SIG-M5 treated with dmso at 0.1 percent for 504 hours (cell line): ENCODE results near the gene FAM53C.
"Not testable (repeated sequence)": the region's sequence is repeated elsewhere in the genome, so short reads cannot be mapped to it uniquely, and the experiment has no call there.

ENCODE experiments used
- DNase-seq: peaks from one replicate; lab custom pipeline; 2025; ENCODE audit not compliant: unreplicated experiment; lab: John Stamatoyannopoulos, UW

The FAM53C gene

DNA sequence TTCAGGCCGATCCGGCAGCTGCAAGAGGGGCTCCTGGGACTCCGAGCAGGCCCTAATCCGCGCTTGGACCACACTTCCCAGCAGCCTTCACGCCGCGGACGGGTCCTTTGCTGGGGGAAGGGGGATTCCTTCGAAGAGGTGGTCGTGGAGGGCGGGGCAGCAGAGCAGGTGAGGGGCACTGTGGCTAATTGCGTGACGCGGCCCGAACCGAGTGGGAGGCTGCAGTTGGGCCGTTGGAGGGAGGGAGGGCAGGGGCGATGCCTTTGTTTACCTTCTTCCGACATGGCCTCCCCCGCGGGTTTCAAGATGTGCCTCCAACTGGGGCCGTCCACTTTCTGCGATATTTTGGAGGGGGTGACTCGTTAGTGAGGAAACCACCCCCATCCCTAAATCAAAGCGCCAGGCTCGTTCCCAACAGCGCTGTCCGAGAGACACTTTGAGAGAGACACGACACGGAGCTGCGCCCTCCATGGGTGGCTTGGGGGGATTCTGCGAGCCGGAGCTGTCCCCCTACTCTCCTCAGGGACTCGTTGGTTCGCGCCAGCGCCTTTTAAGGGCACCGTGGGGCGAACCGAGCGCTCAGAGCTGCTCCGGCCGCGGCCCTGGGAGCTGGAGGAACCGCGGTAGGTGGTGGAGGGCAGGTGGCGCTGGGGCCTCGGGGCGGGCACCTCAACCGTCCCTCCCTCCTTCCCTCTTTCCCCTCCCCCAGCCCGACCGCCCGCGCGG, at the start of gene FAM53C:
Gene FAM53C (plus strand): TSS at position 582 of the 726 bp plus-strand sequence. CDS start 3,070 bp downstream, outside the sequence.
- peak; percentile 92 for DNase-seq

DNA sequence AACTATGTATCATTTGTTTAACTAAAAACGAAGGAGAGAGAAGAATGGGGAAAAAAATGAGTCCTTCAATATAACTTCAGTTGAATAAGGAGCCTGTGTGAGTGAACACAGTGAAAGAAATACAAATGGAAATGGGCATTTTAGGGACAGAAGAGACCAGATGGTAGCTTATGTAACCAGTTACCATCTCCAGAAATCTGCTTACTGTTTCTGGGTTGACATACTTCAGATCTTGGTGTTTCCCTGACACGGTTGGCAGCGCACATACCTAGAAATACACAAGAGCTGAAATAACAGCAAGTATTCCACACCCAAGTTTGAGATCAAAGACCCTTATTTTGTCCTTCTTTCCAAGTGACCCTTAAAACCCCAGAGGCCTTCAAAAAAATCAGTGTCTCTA, 48.8 kb upstream of the FAM53C start:
- no peak for DNase-seq

DNA sequence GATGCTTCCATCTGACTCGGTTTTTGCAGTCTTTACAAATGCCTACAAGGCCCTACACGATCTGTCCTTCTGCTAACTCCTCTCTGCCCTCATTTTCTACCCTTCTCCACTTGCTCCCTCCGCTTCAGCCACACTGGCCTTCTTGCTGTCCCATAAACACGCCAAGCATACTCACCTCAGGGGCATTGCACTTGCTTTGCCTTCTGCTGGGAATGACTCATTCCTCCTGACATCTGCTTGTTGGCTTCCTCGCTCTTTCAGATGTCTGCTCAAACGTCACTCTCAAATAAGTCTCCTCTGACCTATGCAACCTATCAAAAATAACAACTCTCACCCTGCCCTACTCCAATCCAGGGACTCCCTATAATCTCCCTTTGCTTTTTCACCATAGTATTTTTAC, 34.7 kb upstream of the FAM53C start:
- DNase-seq: no peak

DNA sequence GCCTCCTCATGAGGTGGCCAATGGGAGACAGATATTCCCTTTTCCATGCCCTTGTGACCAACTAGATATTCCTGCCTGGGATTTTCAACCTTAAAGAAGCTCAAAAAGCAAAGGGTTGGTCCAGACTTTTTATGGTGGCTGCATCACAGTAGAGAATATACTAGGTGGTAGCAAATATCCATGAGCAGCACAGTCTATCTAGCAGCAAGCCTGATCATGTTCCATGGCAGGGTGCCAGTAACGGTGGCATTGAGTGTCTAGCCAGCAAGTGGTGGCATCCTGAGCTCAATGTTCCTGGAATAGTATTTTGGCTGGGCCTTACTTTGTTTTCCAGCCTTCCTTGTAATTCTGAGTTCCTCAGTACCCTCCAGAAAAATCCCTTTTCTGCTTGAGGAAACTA, 32.3 kb upstream of the FAM53C start:
- DNase-seq: no peak

DNA sequence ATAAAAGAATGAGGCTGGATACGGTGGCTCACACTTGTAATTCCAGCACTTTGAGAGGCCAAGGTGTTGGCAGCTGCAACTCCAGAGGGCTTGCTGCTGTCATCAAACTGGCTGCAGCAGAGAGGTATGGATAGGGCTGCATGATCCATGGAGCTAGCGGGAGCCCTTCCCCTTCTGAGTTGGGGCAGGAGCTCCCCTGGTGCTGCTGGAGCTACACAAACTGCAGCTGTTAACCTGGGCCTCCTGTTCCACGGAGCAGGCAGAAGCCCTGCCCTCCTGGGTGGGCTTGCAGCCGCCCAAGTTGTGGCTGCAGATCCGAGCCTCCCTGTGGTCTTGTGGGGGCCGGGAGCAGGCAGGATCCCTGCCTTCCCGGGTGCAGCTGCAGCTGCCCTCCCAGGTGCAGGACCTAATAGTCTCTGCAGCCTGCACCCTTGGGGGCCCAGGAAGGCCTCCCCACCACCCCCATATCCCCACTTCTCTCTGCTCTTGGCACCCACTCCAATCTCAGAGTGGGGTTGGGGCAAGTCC, 22.3 kb upstream of the FAM53C start:
- DNase-seq: no peak

DNA sequence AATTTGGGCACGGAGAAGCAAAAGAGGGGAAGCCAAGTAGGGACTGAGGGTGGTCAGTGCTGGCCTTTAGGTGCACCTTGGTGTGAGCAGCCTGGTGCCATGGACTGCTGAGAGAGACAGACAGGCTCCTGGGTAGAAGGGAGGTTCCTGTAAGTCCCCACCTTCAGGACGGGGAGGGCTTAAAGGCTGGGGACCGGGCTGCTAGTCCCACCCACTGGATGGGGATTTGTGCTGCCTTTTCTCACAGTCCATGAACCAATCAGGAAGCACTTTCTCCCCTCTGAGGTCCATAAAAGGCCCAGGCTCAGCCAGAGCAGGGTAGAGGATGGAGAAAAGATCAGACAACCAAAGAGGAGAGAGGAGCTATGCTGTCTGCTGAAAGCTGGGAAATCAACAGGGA, 21.7 kb upstream of the FAM53C start:
- no peak for DNase-seq

DNA sequence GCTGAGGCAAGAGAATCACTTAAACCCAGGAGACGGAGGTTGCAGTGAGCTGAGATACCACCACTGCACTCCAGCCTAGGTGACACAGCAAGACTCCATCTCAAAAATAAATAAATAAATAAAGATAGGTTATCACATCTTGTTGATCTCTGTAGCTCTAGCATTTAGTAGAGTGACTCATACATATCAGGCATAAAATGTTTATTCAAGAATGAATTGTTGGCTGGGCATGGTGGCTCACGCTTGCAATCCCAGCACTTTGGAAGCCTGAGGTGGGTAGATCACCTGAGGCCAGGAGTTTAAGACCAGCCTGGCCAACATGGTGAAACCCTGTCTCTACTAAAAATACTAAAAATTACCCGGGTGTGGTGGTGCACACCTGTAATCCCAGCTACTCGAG, 19.9 kb upstream of the FAM53C start:
- not testable (repeated sequence) for DNase-seq

DNA sequence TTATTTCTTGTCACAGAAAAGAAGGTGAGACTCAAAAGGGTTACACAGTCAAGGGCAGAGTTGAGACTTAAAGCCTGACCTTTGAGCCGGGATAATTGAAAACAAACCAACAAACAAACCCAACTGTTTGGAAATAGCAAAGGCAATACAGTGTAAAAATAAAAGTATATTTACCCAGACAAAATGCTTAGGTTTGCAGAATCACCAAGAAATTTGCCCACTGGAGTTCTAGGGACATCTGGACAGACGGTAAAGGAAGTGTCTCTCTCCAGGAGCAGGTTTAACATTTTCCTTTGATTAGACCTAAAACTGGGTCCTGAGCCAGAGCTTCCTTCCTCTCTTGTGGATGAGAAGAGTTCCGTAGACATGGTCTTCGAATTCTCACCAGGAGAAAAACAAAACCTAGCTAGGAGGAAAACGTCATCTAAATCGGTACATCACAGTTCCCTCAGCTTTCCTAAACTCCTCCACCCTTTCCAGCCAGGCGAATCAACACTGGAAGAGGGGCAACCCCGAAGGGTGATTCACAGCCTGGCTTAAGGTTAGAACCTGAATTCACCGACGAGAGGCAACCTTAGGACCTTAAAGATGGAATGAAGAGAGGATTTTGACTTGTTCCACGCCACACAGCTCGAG, 7.1 kb upstream of the FAM53C start:
- DNase-seq: no peak

DNA sequence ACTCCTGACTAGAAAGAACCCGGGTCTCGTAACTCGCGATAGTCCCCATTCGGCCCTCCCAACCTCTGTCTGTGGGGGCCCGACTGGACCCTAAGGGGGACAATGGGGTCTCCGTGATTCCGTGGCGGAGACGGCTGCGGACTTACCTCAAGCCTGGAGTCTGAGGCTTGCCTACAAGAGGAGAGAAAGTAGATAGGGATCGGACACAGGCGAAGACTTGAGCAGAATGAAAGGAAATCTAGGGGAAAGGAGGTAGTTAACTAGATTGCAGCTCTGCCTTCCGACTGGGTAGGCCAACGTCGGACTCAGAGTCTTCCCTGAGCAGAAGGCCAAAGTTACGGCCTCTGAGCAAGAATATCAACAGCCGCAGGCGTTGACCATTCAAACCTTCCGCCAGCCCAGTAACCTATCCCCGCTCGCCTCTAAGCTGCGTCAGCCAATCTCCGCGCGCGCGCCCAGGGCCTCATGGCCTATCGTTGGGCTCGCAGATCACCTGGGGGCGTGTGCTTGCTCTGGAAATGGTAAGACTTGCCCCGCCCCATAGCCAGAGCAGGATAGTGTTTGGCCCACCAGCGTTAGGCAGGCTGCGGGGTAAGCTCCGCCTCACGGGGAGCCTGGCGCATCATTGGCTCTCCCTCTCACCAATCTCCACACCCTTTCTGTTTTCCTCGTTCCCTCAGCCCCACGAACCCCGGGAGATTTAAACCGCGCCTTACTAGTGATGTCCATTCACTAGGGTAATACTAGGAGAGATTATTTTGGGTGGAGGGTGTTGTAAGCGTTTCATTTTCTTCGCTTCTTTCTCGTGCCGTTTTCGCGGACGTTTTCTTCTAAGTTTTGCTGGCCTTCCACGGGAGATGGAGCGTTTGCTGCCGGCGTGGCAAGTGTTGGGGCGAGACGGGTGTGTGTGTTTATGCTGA, 6.4 kb upstream of the FAM53C start, which contains the start of gene CDC25C:
Gene CDC25C (minus strand): TSS at position 356 of the 920 bp plus-strand sequence. CDS start 624 bp downstream, outside the sequence.
- DNase-seq: peak; percentile 100

DNA sequence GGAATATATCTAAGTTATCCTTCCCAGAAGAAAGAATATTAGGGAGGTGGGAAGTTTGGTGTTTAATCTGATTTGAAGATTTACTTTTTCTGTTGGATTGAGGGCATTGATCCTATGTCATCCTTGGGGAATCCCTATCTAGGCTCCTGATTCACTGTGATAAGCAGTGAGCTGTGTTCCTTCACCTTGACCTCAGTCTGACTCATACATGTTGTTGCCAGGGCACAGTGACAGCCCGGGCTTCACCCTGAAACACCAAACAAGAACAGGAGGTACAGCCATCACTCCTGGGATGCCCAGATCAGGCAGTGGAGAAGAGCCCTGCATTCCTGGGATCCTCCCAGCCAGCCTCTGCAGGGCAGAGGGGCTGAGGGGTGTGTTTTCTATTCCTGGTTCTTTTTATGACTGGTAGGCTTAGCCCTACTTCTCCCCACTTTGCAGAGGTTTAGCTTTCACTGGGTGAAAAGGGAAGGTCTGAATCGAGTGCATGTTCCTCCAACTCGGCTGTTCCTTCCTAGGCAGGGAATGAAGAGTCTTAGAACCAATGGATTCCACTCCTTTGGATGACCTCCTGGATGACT, 3.1 kb upstream of the FAM53C start:
- no peak for DNase-seq

DNA sequence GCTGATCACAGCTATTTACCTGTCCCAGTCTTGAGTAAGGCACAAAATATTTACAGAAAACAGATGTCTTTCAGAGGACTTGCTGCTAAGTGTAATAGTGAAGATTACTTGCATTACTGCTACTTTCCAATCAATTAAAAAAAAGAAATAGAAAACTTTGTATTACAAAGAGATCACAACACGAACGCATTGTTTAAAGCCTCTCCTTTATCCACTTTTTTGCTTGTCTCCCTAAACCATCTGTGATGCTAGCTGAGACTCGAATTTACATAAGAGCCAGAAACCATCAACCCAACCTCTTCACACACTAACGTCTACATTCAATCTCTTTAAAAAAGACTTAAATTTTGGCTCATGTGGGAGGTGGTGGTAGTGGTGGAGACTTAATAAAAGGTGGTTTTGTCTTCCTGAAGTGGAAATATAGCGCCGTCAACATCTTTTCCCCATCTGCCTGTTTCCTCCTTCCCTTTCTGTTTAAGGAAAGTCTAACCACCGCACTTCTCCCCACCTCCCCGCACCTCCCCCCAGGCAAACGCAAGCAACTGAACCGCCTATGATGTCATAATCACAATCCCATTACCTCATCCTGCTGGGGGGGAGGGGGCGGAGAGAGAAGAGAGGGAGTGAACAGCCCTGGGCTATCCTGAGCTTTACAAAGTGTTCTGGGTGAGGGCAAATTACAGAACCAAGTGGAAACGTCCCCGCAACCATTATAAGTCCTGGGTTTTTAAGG, 948 bp upstream of the FAM53C start:
- peak; percentile 87 for DNase-seq

DNA sequence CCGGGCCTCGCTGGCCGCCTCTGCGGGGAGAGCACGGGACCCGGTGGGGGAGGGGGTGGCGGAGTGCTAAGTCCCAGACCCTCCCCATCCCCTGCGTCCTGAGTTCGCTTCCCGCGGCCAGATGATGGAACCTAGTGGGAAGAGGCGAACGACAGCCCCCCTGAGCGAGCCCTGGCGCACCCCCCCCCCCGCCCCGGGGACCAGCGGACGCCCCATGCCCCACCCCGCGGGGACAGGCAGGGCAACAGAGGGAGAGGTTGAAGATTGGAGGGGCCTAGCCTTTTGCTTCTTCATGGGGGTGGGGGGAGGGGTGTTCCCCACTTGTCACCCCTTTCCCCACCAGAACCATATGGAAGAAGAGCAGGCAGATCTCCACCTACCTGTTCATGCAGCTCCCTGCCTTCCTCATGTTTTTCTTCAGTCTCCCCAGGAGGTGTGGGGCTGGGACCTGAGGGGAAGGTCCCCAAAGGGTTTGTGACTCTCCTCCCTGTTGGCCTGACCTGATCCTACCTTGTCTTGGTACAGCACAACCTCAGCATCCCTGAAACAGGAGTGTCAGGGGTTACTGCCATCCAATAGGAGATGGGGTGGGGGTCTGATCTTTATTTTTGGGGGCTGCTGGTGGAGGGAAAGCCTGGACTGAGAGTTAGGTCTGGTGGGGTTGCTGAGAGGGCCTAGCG, 485 bp downstream of the FAM53C start:
- peak; percentile 17 for DNase-seq

DNA sequence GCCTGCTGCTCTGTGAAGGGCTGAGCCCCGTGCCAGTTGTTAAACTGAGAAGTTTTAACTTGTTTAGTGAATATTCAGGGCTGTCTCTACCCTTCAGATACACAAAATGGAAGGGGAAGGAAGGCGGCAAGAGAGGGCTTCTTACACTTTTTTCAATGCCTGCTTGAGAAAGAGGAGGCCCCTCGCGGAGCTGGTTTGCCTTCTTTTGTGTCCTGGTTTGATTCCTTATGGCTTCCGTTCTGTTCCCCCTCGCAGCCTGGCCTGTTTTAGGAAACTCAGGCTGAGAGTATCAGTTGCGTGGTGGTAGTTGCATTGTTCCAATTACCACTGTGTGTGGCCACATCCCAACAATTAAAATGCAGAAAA, 1.0 kb downstream of the FAM53C start:
- peak; percentile 24 for DNase-seq

DNA sequence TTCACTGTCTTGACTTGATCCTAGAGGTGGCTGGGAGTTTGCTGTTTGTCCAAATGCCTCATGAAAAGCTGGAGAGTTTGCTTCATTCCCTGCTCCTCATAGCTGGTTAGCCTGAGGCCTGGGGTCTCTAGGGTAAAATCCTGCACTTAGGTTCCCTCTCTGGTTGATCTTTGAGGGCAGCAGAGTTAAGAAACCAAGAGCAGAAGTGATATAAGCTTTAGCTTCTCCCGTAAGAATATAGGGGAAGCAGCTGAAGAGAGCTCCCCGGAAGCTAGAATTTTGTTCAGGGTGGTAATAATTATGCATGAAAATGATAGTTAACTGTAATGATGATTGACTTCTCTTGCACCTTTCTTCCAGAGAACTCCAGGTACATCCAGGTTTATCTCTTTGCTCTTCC, 1.4 kb downstream of the FAM53C start:
- peak; percentile 74 for DNase-seq

DNA sequence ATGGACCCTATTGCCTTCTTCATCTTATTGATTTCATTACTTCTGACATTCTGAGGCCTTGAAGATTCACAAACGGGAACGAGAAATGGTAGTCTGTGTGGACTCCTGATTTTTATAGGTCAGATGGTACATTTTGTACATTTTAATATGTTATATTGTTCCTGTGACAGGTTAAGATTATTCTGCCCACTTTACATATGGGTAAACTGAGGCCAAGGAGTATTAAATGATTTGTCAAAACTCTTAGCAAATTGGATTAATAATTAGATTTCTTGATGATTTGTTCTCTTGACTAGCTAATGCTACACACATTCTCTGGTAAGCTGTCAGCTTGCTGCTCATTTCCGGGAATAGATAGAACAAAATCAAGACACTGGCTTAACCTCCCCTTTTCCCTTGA, 1.9 kb downstream of the FAM53C start:
- no peak for DNase-seq

DNA sequence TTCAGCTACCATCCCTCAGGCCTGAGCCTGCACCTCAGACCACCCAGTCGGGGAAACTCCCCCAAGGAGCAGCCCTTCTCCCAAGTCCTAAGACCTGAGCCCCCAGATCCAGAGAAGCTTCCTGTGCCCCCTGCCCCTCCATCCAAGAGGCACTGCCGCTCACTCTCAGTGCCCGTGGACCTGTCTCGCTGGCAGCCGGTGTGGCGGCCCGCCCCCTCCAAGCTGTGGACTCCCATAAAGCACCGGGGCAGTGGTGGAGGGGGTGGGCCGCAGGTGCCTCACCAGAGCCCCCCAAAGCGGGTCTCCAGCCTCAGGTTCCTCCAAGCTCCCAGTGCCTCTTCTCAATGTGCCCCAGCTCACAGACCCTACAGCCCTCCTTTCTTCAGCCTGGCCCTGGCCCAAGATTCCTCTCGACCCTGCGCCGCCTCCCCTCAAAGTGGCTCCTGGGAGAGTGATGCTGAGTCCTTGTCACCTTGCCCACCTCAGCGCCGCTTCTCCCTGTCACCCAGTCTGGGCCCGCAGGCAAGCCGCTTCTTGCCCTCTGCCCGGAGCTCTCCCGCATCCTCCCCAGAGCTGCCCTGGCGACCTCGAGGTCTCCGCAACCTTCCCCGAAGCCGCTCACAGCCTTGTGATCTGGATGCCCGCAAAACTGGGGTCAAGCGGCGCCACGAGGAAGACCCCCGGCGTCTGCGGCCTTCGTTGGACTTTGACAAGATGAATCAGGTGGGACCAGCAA, 7.0 kb downstream of the FAM53C start:
- no peak for DNase-seq

DNA sequence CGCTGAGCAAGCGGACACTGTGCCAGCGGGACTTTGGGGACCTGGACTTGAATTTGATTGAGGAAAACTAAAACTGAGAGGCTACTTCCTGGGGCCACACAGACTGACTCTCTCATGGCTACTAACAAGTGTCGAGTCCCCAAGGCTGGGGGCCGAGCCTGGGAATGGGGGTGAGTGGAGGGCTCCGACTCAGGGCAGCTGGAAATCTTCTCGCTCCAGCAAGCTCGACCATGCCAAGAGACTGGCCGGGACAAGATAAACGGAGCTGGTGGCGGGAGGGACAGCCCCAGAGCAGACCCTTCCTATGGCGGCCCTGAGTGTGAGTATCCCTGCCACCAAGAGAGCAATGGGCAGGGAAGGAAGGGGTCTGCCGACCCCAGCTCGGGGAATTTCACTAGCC, 8.8 kb downstream of the FAM53C start:
- DNase-seq: no peak

DNA sequence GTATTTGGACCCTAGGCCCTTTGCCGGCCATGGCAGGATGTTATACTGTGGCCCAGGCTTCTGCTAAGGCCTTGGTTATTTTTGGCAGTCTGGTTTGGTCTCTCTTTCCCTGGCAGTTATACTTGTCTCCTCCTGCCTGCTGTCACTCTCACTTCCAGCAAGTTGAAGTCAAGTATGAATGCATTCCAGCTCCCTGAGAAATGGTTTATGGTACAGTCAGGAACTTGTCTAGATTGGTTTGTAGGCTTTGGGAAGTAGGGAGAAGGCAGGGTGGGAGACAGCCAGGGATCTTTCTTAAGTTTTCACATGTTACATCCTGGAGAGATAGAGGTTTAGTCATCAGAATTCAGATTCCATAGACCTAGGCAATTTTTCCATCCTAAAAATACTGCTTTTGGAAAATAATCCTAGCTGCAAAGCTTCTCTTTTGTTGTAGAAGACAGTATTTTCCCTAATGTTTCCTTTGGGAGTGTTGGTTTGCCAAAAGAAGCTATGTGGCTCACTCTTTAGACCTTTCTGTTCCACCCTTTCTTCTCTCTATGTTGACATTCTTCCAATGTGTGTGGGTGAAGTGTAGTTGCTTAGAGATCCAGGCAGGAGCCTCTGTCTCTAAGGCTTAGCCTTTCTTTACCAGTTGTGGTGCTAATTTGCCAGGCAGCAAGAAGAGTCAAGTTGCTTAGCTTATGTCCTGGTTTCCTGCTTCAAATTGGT, 11.9 kb downstream of the FAM53C start:
- DNase-seq: no peak

DNA sequence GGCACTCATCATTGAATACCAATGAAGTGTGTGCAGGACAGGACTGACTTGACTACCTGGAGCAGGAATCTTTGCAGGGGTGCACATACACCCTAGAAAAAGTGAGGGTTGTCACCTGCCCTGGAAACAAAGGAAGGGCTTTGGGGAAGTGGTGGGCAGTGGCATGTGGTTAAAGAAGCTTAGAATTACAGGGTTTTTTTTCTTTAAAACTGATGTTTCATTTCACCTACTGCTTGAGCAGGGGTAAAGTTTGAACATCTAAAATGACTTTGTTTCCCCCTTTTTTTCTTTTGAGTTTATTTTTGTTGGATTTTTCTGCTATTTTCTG, 12.5 kb downstream of the FAM53C start:
- DNase-seq: no peak
